Measurements from ENCODE around the gene TMEM140. TPM values are rescaled to one million over a fixed set of nuclear protein-coding genes. Genes with fewer than 3 reads are reported as not detected.

TMEM140 gene
- total and polyA plus RNA-seq, 9 of the 15 experiments (the other 6 are each of a cell fraction or from before 2014, with no cell fraction given) = 0.03 to 0.82 (median 0.23) TPM

- TF ChIP-seq ZNF140 (CRISPR knock-in tag; IDR thresholded peaks at IDR 0.05) (no peak), ATF7 (IDR thresholded peaks at IDR 0.05) (peak; percentile 96), PKNOX1 (IDR thresholded peaks at IDR 0.05) (peak; percentile 55; the same call in 1 of the 2 replicates), EGR1 (conservative IDR thresholded peaks at IDR 0.05) (no peak), CXXC5 (CRISPR knock-in tag; IDR thresholded peaks at IDR 0.05) (no peak; the same call in 1 of the 2 replicates), PCBP1 (IDR thresholded peaks at IDR 0.05; ENCODE audit: low read depth, low read length, poor library complexity, severe bottlenecking) (no peak), MEF2D (tag; conservative IDR thresholded peaks at IDR 0.05; ENCODE audit: low read depth) (no peak), MCM5 (IDR thresholded peaks at IDR 0.05; ENCODE audit: low read depth) (no peak), TFAM (CRISPR knock-in tag; conservative IDR thresholded peaks at IDR 0.05) (no peak), HMG20A (CRISPR knock-in tag; conservative IDR thresholded peaks at IDR 0.05) (no peak), HMG20B (CRISPR knock-in tag; IDR thresholded peaks at IDR 0.05) (no peak), SMAD4 (CRISPR knock-in tag; conservative IDR thresholded peaks at IDR 0.05) (peak; percentile 69; the same call in 1 of the 2 replicates), TCF7 (IDR thresholded peaks at IDR 0.05; ENCODE audit: borderline replicate concordance) (no peak), POLR2A (conservative IDR thresholded peaks at IDR 0.05) (no peak), CBX1 (IDR thresholded peaks at IDR 0.05; ENCODE audit: low read depth) (no peak), HDAC6 (IDR thresholded peaks at IDR 0.05; ENCODE audit: low read depth, low read length) (no peak), DACH1 (IDR thresholded peaks at IDR 0.05; ENCODE audit: partially characterized antibody) (peak; percentile 86), ARID1B (IDR thresholded peaks at IDR 0.05) (peak; percentile 32; the same call in 1 of the 2 replicates), ZNF384 (IDR thresholded peaks at IDR 0.05; ENCODE audit: low read depth, low read length) (no peak), ZNF197 (CRISPR knock-in tag; IDR thresholded peaks at IDR 0.05; ENCODE audit: low read depth) (no peak), PML (IDR thresholded peaks at IDR 0.05; ENCODE audit: low read length) (no peak), SAFB (IDR thresholded peaks at IDR 0.05; ENCODE audit: borderline replicate concordance, low read depth, low read length) (no peak)
- TF ChIP-seq, protein P1, sequence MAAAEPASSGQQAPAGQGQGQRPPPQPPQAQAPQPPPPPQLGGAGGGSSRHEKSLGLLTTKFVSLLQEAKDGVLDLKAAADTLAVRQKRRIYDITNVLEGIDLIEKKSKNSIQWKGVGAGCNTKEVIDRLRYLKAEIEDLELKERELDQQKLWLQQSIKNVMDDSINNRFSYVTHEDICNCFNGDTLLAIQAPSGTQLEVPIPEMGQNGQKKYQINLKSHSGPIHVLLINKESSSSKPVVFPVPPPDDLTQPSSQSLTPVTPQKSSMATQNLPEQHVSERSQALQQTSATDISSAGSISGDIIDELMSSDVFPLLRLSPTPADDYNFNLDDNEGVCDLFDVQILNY (CRISPR knock-in tag; IDR thresholded peaks at IDR 0.05) = no peak
- TF ChIP-seq, protein P2, sequence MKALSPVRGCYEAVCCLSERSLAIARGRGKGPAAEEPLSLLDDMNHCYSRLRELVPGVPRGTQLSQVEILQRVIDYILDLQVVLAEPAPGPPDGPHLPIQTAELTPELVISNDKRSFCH (CRISPR knock-in tag; IDR thresholded peaks at IDR 0.05) = no peak
- TF ChIP-seq, protein P2 (tag; IDR thresholded peaks at IDR 0.05) = no peak
- TF ChIP-seq, protein P3, sequence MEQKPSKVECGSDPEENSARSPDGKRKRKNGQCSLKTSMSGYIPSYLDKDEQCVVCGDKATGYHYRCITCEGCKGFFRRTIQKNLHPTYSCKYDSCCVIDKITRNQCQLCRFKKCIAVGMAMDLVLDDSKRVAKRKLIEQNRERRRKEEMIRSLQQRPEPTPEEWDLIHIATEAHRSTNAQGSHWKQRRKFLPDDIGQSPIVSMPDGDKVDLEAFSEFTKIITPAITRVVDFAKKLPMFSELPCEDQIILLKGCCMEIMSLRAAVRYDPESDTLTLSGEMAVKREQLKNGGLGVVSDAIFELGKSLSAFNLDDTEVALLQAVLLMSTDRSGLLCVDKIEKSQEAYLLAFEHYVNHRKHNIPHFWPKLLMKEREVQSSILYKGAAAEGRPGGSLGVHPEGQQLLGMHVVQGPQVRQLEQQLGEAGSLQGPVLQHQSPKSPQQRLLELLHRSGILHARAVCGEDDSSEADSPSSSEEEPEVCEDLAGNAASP (IDR thresholded peaks at IDR 0.05) = no peak
- TF ChIP-seq, protein P4, sequence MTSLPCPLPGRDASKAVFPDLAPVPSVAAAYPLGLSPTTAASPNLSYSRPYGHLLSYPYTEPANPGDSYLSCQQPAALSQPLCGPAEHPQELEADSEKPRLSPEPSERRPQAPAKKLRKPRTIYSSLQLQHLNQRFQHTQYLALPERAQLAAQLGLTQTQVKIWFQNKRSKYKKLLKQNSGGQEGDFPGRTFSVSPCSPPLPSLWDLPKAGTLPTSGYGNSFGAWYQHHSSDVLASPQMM (CRISPR knock-in tag; IDR thresholded peaks at IDR 0.05) = no peak
Measured at GRCh38 chr7:135147899-135148721, at the start of gene TMEM140 (continued).

All from K562 (cell line).